ENCODE results near the gene PIM2. TPM values are rescaled to one million over a fixed set of nuclear protein-coding genes. Genes with fewer than 3 reads are reported as not detected.

The PIM2 gene
- total and polyA plus RNA-seq, 9 of the 15 experiments (the other 6 are each of a cell fraction or from before 2014, with no cell fraction given): 67.6 to 191 (median 108) TPM

DNA sequence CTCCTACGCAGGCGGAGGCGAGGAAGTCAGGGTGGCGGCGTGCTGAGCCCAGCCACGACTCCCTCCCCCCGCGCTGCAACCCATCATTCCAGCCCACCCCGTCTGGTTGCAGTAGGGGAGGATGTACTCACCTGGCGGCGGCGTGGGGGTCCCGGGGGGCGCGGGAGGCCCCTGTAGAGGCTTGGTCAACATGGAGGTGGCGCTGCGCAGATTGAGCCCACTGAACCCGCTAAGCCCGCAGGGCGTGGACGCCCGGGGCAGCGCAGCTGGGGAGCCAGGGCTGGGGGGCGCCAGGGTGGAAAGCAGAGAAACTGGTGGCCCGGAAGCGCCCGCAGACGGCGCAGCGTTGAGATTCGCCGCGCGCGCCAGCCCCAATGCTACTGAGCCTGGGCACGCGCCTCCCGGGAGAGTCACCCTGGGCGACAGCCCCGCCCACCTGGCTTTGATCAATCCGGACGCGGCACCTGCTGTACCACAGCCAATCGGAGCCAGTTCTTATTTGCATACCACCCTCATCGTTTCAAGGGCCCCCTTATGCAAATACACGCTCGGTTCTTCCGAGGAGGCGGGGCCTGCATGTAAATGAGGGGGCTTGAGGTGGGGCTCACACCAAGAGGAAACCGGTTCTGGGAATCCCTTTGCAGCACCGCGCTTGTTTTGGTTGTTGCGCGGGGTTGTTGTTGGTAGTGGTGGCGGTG, at the start of gene PIM2 (continued):
- no peak for TF ChIP-seq E2F1 (CRISPR knock-in tag; IDR thresholded peaks at IDR 0.05)
- TF ChIP-seq ELF4 (CRISPR knock-in tag; IDR thresholded peaks at IDR 0.05): no peak
- TF ChIP-seq SREBF1 (IDR thresholded peaks at IDR 0.05; ENCODE audit: borderline replicate concordance, low read depth, low read length): no peak
- TF ChIP-seq NELFE (IDR thresholded peaks at IDR 0.05; ENCODE audit: insufficient read depth, insufficient read length): peak; percentile 50
- no peak for TF ChIP-seq KHSRP (IDR thresholded peaks at IDR 0.05)
- TF ChIP-seq HDAC6 (IDR thresholded peaks at IDR 0.05; ENCODE audit: low read depth, low read length): no peak
- TF ChIP-seq PHF20 (IDR thresholded peaks at IDR 0.05; ENCODE audit: partially characterized antibody): no peak
- no peak for TF ChIP-seq ARNT (IDR thresholded peaks at IDR 0.05)
- TF ChIP-seq TRIM28 (IDR thresholded peaks at IDR 0.05): no peak
- TF ChIP-seq, protein P1, sequence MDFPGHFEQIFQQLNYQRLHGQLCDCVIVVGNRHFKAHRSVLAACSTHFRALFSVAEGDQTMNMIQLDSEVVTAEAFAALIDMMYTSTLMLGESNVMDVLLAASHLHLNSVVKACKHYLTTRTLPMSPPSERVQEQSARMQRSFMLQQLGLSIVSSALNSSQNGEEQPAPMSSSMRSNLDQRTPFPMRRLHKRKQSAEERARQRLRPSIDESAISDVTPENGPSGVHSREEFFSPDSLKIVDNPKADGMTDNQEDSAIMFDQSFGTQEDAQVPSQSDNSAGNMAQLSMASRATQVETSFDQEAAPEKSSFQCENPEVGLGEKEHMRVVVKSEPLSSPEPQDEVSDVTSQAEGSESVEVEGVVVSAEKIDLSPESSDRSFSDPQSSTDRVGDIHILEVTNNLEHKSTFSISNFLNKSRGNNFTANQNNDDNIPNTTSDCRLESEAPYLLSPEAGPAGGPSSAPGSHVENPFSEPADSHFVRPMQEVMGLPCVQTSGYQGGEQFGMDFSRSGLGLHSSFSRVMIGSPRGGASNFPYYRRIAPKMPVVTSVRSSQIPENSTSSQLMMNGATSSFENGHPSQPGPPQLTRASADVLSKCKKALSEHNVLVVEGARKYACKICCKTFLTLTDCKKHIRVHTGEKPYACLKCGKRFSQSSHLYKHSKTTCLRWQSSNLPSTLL (IDR thresholded peaks at IDR 0.05): no peak
- TF ChIP-seq MNT (conservative IDR thresholded peaks at IDR 0.05): no peak
- TF ChIP-seq USF1 (CRISPR knock-in tag; IDR thresholded peaks at IDR 0.05): peak; percentile 92
- no peak for TF ChIP-seq SIRT6 (IDR thresholded peaks at IDR 0.05; ENCODE audit: low read depth, low read length)
- no peak for TF ChIP-seq MEF2A (IDR thresholded peaks at IDR 0.05; ENCODE audit: control insufficient read depth, low read depth, low read length)
- no peak for TF ChIP-seq E2F3 (CRISPR knock-in tag; IDR thresholded peaks at IDR 0.05)
- no peak for TF ChIP-seq SMARCE1 (IDR thresholded peaks at IDR 0.05)
- no peak for TF ChIP-seq ZNF224 (CRISPR knock-in tag; IDR thresholded peaks at IDR 0.05)
- no peak for TF ChIP-seq LEF1 (IDR thresholded peaks at IDR 0.05)
- no peak for TF ChIP-seq FUS (optimal IDR thresholded peaks at IDR 0.05; ENCODE audit: low read depth, low read length)
- TF ChIP-seq HMG20A (CRISPR knock-in tag; conservative IDR thresholded peaks at IDR 0.05): no peak

Measured in K562 (cell line).